MCF 10A (cell line): ENCODE data around the gene CABP7. TPM values are rescaled to one million over a fixed set of nuclear protein-coding genes. Genes with fewer than 3 reads are reported as not detected.

Source experiments
- BruUV-seq: library from RNA; stranded (reverse); fragments of 400-500 nt; replicated peaks from 2 replicates; lab custom pipeline; 2021; lab: Mats Ljungman, UMichigan
- CTCF ChIA-PET: fragments of 300-600 bp; sonication (Branson Sonifier 250); formaldehyde crosslinking; extraction: SDS; loops from one replicate; lab custom pipeline; 2021; ENCODE audit warnings: antibody characterized with exemption, inconsistent platforms; lab: Yijun Ruan, JAX
- POLR2A ChIA-PET: fragments of 300-600, 350-650 bp; sonication (Branson Sonifier 250); formaldehyde crosslinking; extraction: SDS; loops from one replicate; lab custom pipeline; 2020; ENCODE audit warnings: antibody characterized with exemption, inconsistent platforms; lab: Yijun Ruan, JAX
- DNase-seq: peaks from one replicate; pipeline ENCODE4 v3.0.0-alpha.2; 2018; ENCODE audit not compliant: unreplicated experiment
- H3K27ac Mint-ChIP-seq: one replicate; pipeline ENCODE4 v1.8.0; 2022; ENCODE audit warnings: mild to moderate bottlenecking, low read depth, mixed read lengths; ENCODE audit not compliant: unreplicated experiment
- H3K27me3 Mint-ChIP-seq: one replicate; pipeline ENCODE4 v1.8.0; 2022; ENCODE audit warnings: mixed read lengths; ENCODE audit not compliant: insufficient read depth, unreplicated experiment
- H3K36me3 Mint-ChIP-seq: one replicate; pipeline ENCODE4 v1.8.0; 2022; ENCODE audit warnings: mild to moderate bottlenecking, moderate library complexity, mixed read lengths; ENCODE audit not compliant: insufficient read depth, unreplicated experiment
- H3K4me1 Mint-ChIP-seq: one replicate; pipeline ENCODE4 v1.8.0; 2022; ENCODE audit warnings: mixed read lengths; ENCODE audit not compliant: insufficient read depth, unreplicated experiment
- H3K4me3 Mint-ChIP-seq: one replicate; pipeline ENCODE4 v1.8.0; 2022; ENCODE audit warnings: mild to moderate bottlenecking, moderate library complexity, mixed read lengths; ENCODE audit not compliant: unreplicated experiment
- H3K9me3 Mint-ChIP-seq: one replicate; pipeline ENCODE4 v1.8.0; 2022; ENCODE audit warnings: mixed read lengths; ENCODE audit not compliant: unreplicated experiment
- CTCF ChIP-seq: fragments of 200-600 bp; IDR thresholded peaks from one replicate; pipeline ENCODE4 v1.8.0; 2022; ENCODE audit warnings: antibody characterized with exemption, mild to moderate bottlenecking; ENCODE audit not compliant: unreplicated experiment
- intact Hi-C: fragments of 100-400 bp; cut with micrococcal nuclease; formaldehyde crosslinking; loops from 2 replicates; pipeline ENCODE4 v1.14.1; 2022
- total RNA-seq: library from RNA; stranded (reverse); gene quantifications from 2 replicates; pipeline ENCODE4 v1.2.3, GENCODE V29; 2022

The CABP7 gene
- total RNA-seq, 1 experiment from 2014 or later = not detected

GRCh38 chr22:29704528-29705285, 15.1 kb upstream of the CABP7 start:
- Mint-ChIP-seq H3K4me3 (no peak overlapping the region), H3K27me3 (no peaks in the 10 kb centered on the region), H3K9me3 (no peaks in the 10 kb centered on the region), H3K36me3 (no peaks in the 10 kb centered on the region), H3K27ac (no peak overlapping the region), H3K4me1 (no peaks in the 10 kb centered on the region)
- BruUV-seq = no TSS peak
- ChIA-PET CTCF (interaction anchor here (0.6 kb wide), 1 partner anchor 15 kb away, joined by 3 read pairs; no protein-coding TSS in a partner anchor), POLR2A (interaction anchor here (0.6 kb wide), 1 partner anchor 82 kb away, joined by 4 read pairs; no protein-coding TSS in a partner anchor)
- no peak for DNase-seq
- intact Hi-C loops = loop anchor here (5.0 kb wide), 2 partner anchors 303 to 383 kb away; no protein-coding TSS in a partner anchor
- TF ChIP-seq CTCF = no peak

- intact Hi-C loops = no loop called here
- Mint-ChIP-seq H3K36me3 (no peaks in the 10 kb centered on the region), H3K27me3 (no peaks in the 10 kb centered on the region), H3K27ac (no peak overlapping the region), H3K4me3 (no peak overlapping the region), H3K9me3 (no peaks in the 10 kb centered on the region), H3K4me1 (no peaks in the 10 kb centered on the region)
- ChIA-PET CTCF (interaction anchor here (0.6 kb wide), 2 partner anchors 11 to 16 kb away, joined by 3 read pairs; no protein-coding TSS in a partner anchor), POLR2A (no interaction called here)
- BruUV-seq = no TSS peak
- no peak for TF ChIP-seq CTCF
- no peak for DNase-seq
Measured at GRCh38 chr22:29705651-29706050, 14.2 kb upstream of the CABP7 start.

GRCh38 chr22:29706486-29706885, 13.3 kb upstream of the CABP7 start:
- peaks cover under 1% of the 10 kb centered on the region for H3K27me3 Mint-ChIP-seq
- no peak overlapping the region for H3K4me3 Mint-ChIP-seq
- DNase-seq = no peak
- no peaks in the 10 kb centered on the region for H3K36me3 Mint-ChIP-seq
- POLR2A ChIA-PET = no interaction called here
- CTCF ChIA-PET = interaction anchor here (0.6 kb wide), 1 partner anchor 11 kb away, joined by 3 read pairs; no protein-coding TSS in a partner anchor
- no peaks in the 10 kb centered on the region for H3K9me3 Mint-ChIP-seq
- intact Hi-C loops = no loop called here
- BruUV-seq = no TSS peak
- no peak overlapping the region for H3K27ac Mint-ChIP-seq
- TF ChIP-seq CTCF = no peak
- no peaks in the 10 kb centered on the region for H3K4me1 Mint-ChIP-seq

GRCh38 chr22:29707010-29707409, 12.8 kb upstream of the CABP7 start:
- intact Hi-C loops = no loop called here
- Mint-ChIP-seq H3K36me3 (no peaks in the 10 kb centered on the region), H3K27me3 (peaks cover 6% of the 10 kb centered on the region), H3K9me3 (no peaks in the 10 kb centered on the region), H3K4me1 (no peaks in the 10 kb centered on the region), H3K27ac (no peak overlapping the region), H3K4me3 (no peak overlapping the region)
- POLR2A ChIA-PET = no interaction called here
- CTCF ChIA-PET = no interaction called here
- DNase-seq = no peak
- no TSS peak for BruUV-seq
- no peak for TF ChIP-seq CTCF
